Loucy (cell line): ENCODE measurements around the gene IHH.

Experiments used
- EZH2phosphoT487 ChIP-seq: fragments of 200-600 bp; IDR thresholded peaks from 2 replicates; pipeline ENCODE4 v1.6.1; 2018; ENCODE audit warnings: antibody characterized with exemption, mild to moderate bottlenecking, moderate library complexity, borderline replicate concordance
- TF ChIP-seq, protein P1 (sequence below): fragments of 200-600 bp; sonication (generic); conservative IDR thresholded peaks from 2 replicates; pipeline ENCODE4 v1.5.1; 2014; ENCODE audit warnings: mild to moderate bottlenecking, antibody characterized with exemption, low read length

GRCh38 chr2:219032051-219032745 is 28.5 kb downstream of the IHH start:
- TF ChIP-seq EZH2phosphoT487 = no peak
- TF ChIP-seq, protein P1, sequence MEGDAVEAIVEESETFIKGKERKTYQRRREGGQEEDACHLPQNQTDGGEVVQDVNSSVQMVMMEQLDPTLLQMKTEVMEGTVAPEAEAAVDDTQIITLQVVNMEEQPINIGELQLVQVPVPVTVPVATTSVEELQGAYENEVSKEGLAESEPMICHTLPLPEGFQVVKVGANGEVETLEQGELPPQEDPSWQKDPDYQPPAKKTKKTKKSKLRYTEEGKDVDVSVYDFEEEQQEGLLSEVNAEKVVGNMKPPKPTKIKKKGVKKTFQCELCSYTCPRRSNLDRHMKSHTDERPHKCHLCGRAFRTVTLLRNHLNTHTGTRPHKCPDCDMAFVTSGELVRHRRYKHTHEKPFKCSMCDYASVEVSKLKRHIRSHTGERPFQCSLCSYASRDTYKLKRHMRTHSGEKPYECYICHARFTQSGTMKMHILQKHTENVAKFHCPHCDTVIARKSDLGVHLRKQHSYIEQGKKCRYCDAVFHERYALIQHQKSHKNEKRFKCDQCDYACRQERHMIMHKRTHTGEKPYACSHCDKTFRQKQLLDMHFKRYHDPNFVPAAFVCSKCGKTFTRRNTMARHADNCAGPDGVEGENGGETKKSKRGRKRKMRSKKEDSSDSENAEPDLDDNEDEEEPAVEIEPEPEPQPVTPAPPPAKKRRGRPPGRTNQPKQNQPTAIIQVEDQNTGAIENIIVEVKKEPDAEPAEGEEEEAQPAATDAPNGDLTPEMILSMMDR = no peak
